Esophagus squamous epithelium (tissue), 4 donors: ENCODE results near the gene ACER3.

Source experiments
- POLR2A ChIP-seq, 4 donors: fragments of 450-650 bp; IDR thresholded peaks; one replicate each; pipeline ENCODE4 v1.6.1; 2017; ENCODE audit warnings: antibody characterized with exemption in 4 of 4, mild to moderate bottlenecking in 4 of 4, moderate library complexity in 3 of 4
- TF ChIP-seq, protein P1 (sequence below), 6 experiments: fragments of 450-650 bp in 4 of 6; fragments of 200-600 bp in 2 of 6; sonication (generic) in 2 of 6; IDR thresholded peaks; one replicate each; pipeline ENCODE4 v1.5.1; 2016 to 2019; ENCODE audit warnings: antibody characterized with exemption in 6 of 6, mild to moderate bottlenecking in 4 of 6, moderate library complexity in 4 of 6

DNA sequence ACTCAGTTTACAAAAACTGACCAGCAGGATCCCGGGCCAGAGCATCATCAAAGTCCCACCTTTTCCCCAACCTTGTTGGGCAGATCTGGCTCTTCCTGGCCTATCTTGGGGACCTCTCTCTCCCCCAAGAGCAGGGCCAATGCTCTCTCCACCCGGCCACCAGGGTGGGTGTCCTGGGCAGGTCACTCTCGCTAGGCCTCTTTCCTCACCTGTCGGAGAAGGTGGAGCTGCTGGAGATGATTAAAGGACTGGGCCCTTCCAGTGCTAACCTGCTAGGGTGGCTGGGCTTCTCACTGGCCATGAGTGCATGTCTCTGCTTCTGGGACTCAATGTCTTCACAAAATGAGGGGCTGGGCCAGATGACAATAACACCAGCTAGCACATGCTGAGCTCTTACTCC is 203.1 kb downstream of the ACER3 start:
- TF ChIP-seq, protein P1, sequence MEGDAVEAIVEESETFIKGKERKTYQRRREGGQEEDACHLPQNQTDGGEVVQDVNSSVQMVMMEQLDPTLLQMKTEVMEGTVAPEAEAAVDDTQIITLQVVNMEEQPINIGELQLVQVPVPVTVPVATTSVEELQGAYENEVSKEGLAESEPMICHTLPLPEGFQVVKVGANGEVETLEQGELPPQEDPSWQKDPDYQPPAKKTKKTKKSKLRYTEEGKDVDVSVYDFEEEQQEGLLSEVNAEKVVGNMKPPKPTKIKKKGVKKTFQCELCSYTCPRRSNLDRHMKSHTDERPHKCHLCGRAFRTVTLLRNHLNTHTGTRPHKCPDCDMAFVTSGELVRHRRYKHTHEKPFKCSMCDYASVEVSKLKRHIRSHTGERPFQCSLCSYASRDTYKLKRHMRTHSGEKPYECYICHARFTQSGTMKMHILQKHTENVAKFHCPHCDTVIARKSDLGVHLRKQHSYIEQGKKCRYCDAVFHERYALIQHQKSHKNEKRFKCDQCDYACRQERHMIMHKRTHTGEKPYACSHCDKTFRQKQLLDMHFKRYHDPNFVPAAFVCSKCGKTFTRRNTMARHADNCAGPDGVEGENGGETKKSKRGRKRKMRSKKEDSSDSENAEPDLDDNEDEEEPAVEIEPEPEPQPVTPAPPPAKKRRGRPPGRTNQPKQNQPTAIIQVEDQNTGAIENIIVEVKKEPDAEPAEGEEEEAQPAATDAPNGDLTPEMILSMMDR (IDR thresholded peaks at IDR 0.05): no peak
- TF ChIP-seq POLR2A (IDR thresholded peaks at IDR 0.05): no peak
